B cell (primary cell): ENCODE results near the gene RFX2.

Experiments
- CTCF ChIP-seq: fragments of 200-600 bp; IDR thresholded peaks from one replicate; pipeline ENCODE4 v1.8.0; 2022; ENCODE audit warnings: antibody characterized with exemption, mild to moderate bottlenecking
- EZH2 ChIP-seq: IDR thresholded peaks from 2 replicates; pipeline ENCODE4 v1.6.1; 2012; ENCODE audit warnings: borderline replicate concordance, low read depth, mild to moderate bottlenecking, moderate library complexity, low read length; ENCODE audit not compliant: insufficient read depth, poor library complexity, severe bottlenecking

GRCh38 chr19:5950741-5951140 lies 159.6 kb downstream of the RFX2 start:
- TF ChIP-seq CTCF, result no peak
- no peak for TF ChIP-seq EZH2
